ENCODE data around the gene VPS45.

DNA sequence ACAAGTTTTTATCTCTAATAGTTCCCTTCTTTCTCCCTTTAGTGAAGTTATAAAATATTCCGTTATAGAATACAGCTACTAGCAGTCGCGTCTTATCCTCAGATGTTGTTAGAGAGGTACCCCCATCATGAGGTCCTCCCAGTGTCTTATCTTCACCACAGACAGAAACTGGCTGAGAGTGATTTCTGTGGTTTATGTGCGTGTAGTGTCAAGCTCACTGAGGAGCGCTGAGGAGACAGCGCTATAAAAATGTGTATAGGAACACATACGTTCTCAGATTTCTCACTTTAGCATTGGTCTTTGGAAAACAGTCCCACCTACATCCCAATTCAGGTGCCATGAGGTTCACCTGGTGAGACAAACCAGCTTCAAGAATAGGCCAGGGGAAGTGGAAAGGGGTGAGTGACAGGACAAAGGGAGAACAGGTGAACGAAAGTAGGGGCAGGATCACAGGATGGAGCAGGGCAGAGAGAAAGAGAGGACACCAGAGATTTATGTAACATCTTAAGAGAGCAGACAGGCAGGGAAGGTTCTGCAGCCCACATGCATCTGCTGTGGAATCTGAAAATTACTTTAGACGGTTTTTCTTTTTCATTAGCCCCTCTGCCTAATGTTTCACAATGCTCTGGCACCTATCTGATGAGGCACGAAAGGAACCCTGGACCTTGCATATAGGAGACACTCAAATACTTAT lies 79.4 kb downstream of the VPS45 start:
- TF ChIP-seq POLR2A (IDR thresholded peaks at IDR 0.05) (no peak), EP300 (IDR thresholded peaks at IDR 0.05; ENCODE audit: low read depth) (no peak)
- TF ChIP-seq, protein P1, sequence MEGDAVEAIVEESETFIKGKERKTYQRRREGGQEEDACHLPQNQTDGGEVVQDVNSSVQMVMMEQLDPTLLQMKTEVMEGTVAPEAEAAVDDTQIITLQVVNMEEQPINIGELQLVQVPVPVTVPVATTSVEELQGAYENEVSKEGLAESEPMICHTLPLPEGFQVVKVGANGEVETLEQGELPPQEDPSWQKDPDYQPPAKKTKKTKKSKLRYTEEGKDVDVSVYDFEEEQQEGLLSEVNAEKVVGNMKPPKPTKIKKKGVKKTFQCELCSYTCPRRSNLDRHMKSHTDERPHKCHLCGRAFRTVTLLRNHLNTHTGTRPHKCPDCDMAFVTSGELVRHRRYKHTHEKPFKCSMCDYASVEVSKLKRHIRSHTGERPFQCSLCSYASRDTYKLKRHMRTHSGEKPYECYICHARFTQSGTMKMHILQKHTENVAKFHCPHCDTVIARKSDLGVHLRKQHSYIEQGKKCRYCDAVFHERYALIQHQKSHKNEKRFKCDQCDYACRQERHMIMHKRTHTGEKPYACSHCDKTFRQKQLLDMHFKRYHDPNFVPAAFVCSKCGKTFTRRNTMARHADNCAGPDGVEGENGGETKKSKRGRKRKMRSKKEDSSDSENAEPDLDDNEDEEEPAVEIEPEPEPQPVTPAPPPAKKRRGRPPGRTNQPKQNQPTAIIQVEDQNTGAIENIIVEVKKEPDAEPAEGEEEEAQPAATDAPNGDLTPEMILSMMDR (IDR thresholded peaks at IDR 0.05), result no peak

All from transverse colon (tissue), 3 donors.